GM19438 (cell line): ENCODE measurements around the gene SPATA33.

Experiments
- ATAC-seq: cut with Tn5 transposase; IDR thresholded peaks from one replicate; pipeline ENCODE4 v1.9.1; 2021; ENCODE audit warnings: low read depth; ENCODE audit not compliant: unreplicated experiment

SPATA33 gene

GRCh38 chr16:89657442-89658220, at the start of gene SPATA33, which contains the start of gene CHMP1A:
SPATA33 (plus strand) TSS chr16:89657836; CDS start chr16:89657912, 76 bp downstream.
CHMP1A (minus strand) TSS chr16:89657708; CDS start chr16:89657588, 120 bp downstream.
- ATAC-seq: peak; percentile 88

DNA sequence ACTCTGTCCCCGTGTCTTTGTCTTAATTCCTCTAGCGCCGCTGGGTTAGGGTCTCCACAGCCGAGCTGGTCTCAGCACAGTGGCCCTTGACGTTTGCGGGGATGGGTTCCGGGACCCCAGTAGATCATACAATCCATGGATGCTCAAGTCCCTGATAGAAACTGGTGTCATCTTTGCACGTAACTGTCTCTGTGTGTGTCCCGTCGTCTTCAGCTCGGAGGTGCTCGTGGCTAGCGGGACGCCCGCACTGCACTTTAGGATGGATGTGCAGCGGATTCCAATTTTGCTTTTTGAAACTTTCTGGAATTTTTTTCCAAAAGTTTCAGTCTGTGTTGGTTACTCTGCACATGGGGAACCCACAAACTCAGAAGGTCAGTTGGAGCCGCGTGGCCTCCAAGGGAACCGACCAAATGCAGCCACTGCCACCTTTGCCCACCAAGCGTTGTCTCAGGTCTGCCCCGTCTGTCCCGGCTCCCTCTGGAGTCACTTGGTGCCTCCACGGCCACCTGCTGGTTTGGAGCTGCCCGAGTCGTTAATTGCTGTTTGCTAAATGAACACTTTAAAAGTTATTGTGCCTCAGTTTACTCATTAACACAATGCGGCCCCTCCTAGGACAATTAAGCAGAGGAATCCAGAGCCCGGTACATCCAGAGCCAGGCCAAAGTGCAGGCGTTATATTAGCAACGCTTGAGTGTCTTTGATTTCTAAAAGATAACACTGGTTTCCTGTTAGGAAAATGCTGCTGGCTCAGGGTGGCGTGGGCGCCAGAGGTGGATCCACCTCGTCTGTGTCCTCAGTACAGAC, 49.5 kb upstream of the SPATA33 start:
- no peak for ATAC-seq

DNA sequence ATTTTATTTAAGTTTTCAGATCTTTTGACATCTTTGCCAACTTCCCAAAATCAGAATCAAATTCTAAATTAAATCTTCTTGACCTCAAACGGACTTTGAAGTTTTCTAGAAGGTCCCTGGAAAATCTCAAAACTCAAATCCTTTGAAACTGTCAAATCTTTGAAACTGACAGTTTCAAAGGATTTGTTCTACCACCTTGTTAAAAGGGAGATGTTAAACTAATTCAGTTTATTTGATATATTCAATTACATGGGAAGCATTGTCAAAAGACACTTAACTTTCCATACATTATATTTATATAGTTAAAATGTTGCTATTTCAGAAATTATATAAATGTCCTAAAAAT, 47.6 kb upstream of the SPATA33 start:
- ATAC-seq: no peak

- no peak for ATAC-seq
These were observed 45.0 kb upstream of the SPATA33 start for GRCh38 chr16:89612415-89613166.

GRCh38 chr16:89613231-89613953, 44.2 kb upstream of the SPATA33 start, which contains the start of gene DPEP1:
DPEP1 (plus strand) TSS chr16:89613642; CDS start chr16:89630411, 16,769 bp downstream.
- ATAC-seq: no peak

GRCh38 chr16:89613954-89614459, 43.6 kb upstream of the SPATA33 start:
- ATAC-seq: no peak

DNA sequence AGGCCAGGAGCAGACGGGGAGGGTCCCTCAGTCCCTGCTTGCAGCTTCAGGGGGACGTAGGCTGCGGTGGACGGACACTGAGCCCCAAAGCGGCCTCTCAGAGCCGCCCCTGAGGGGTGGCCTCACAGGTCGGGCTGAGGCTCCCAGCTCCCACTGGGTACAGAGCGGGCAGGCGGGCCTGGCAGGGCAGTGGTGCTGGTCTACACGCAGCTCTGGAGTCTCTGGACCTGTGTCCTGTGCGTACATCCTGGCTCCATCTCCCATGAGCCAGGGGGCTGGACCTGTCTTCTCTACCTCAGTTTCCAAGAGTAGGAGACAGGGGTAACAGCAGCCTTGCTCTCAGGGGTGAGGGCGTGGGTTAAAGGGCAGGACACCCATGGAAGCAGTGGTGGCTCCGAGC, 42.5 kb upstream of the SPATA33 start:
- ATAC-seq: no peak

- no peak for ATAC-seq
These were observed 42.0 kb upstream of the SPATA33 start for GRCh38 chr16:89615596-89616090.

DNA sequence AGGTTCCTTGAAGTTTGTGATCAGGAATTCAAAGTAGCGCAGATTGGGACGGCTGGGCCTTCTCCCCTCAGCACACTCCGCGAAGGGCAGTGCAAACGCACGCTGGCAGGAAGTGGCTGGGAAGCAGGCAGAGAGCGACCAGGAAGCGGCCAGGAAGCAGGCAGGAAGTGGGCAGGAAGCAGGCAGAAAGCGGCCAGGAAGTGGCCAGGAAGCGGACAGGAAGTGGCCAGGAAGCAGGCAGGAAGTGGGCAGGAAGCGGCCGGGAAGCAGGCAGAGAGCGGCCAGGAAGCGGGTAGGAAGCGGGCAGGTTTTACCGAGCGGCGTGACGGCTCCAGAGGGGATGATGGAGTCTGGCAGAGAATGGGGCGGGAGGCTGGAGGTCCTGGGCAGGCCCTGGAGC, 41.0 kb upstream of the SPATA33 start:
- no peak for ATAC-seq

- no peak for ATAC-seq
These were observed 40.6 kb upstream of the SPATA33 start for GRCh38 chr16:89617036-89617435.

- ATAC-seq: no peak
These were observed 39.3 kb upstream of the SPATA33 start for GRCh38 chr16:89618109-89618998.

GRCh38 chr16:89619840-89620239, 37.8 kb upstream of the SPATA33 start:
- no peak for ATAC-seq

DNA sequence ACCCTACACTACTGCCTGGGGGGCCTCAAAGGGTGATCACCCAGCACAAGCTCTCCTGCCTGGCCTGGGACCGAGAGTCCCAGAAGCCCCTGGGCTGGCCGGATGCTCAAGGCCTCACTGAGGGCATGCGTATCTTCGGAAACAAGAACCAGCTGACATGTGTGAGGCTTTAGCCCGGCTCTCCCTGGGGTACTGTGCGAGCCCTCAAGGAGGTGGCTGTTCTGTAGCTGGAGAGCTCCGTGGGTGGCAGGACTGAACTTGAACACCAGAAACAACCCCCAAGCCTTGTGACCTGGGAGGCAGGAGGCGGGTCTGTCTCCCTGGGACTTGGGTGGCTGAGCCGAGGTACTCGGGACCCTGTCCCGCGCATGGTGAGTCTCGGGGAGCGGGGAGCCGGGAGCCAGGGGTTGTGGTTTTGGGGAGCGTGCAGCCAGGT, 37.2 kb upstream of the SPATA33 start:
- ATAC-seq: no peak

DNA sequence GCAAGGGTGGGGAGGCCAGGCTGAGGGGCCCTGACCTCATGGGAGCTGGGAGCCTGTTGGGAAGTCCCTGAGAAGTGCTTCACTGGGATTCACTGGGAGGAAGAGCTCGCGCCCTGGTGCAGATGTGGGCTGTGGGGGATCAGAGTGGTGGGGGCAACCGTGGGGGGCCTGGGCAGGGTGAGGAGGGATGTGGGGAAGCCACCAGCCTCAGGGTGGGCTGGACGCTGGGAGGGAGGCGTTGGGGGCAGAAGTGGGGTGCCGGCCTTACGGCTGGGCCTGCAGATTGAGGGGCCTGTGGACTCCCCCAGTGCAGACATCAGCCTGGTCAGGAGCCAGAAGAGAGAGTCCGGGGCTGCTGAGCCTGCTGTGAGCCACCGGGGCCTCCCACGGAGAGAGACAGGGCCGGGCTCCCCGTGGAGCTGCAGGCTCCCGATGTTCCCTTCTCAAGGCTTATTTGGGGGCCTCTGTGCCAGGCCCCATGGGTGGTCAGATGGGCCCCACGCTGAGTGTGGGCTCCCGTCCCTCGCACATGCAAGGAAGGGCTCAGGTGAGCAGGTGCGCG, 36.4 kb upstream of the SPATA33 start:
- no peak for ATAC-seq

- ATAC-seq: no peak
These were observed 35.8 kb upstream of the SPATA33 start for GRCh38 chr16:89621698-89622409.

DNA sequence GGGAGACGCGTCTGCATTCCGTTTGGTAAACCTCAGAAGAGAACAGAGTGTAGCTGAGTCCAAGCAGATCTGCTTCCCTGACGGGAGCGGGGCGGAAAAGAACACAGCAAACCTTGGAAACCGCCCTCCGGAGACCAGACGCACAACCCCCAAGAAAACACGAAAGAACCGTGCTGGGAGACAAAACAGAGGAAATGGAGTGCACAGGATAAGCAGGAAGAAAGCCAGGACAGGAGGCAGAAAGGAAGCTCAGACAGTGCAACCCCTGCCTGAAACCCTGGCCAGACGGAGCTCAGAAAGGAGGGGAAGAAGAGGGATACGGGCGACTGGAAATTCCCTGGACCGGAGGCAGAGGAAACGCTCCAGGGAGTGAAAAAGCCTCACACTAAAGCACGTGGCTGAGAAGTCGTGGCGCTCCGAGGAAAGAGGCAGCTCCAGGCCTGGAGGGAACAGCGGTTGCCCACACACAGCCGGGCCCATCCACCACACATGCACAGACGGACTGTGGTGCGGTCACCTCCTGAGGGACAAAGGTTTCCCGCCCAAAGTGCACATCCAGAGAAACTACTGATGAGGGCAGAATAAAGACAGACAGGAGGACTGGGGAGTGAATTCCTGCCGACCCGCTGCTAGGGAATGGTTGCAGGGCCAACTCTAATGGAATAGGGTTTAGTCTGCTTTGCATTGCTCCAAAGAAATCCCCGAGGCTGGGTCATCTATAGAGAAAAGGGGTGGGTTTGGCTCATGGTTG, 34.0 kb upstream of the SPATA33 start:
- ATAC-seq: no peak
